GM23338 (cell line): Measurements from ENCODE around the gene ENPP1. TPM values are rescaled to one million over a fixed set of nuclear protein-coding genes. Genes with fewer than 3 reads are reported as not detected.
A peak's percentile ranks its signal among the peaks of the same experiment; 100 is the strongest.

Experiments used
- ATAC-seq: fragments of 200-7000 bp; cut with Tn5 transposase; 3 replicates; pipeline ENCODE4 v1.9.1; 2020
- DNase-seq: peaks from one replicate; pipeline ENCODE4 v3.0.0-alpha.2; 2015; ENCODE audit warnings: low spot score
- H2AFZ ChIP-seq: fragments of 200-600 bp; sonication (generic); 2 replicates; pipeline ENCODE4 v1.8.0; 2016; ENCODE audit warnings: antibody characterized with exemption, mild to moderate bottlenecking, moderate library complexity
- H3F3A ChIP-seq: fragments of 200-600 bp; sonication (generic); replicated peaks from 2 replicates; pipeline ENCODE4 v1.8.0; 2017; ENCODE audit warnings: antibody characterized with exemption, mixed run types, low read depth
- H3K27ac ChIP-seq: fragments of 200-600 bp; sonication (generic); 2 replicates; pipeline ENCODE4 v1.6.1; 2016; ENCODE audit warnings: low read depth
- H3K27me3 ChIP-seq: fragments of 200-600 bp; sonication (generic); 2 replicates; pipeline ENCODE4 v1.8.0; 2016; ENCODE audit warnings: mild to moderate bottlenecking, mixed run types, moderate library complexity; ENCODE audit not compliant: insufficient read depth
- H3K36me3 ChIP-seq: fragments of 200-600 bp; sonication (generic); 2 replicates; pipeline ENCODE4 v1.8.0; 2016; ENCODE audit warnings: mild to moderate bottlenecking; ENCODE audit not compliant: insufficient read depth
- H3K4me1 ChIP-seq: fragments of 200-600 bp; sonication (generic); 2 replicates; pipeline ENCODE4 v1.8.0; 2016; ENCODE audit warnings: mild to moderate bottlenecking, moderate library complexity; ENCODE audit not compliant: insufficient read depth
- H3K4me2 ChIP-seq: fragments of 200-600 bp; sonication (generic); 2 replicates; pipeline ENCODE4 v1.7.1; 2017; ENCODE audit warnings: mixed run types
- H3K4me3 ChIP-seq: fragments of 200-600 bp; sonication (generic); 2 replicates; pipeline ENCODE4 v1.6.1; 2016; ENCODE audit warnings: mixed run types
- H3K79me2 ChIP-seq: fragments of 200-600 bp; sonication (generic); replicated peaks from 2 replicates; pipeline ENCODE4 v1.8.0; 2017; ENCODE audit warnings: mild to moderate bottlenecking; ENCODE audit not compliant: insufficient read depth
- H3K9me2 ChIP-seq: fragments of 200-600 bp; sonication (generic); 2 replicates; pipeline ENCODE4 v1.8.0; 2017; ENCODE audit not compliant: insufficient read depth
- H4K20me1 ChIP-seq: fragments of 200-600 bp; sonication (generic); replicated peaks from 2 replicates; pipeline ENCODE4 v1.8.0; 2017; ENCODE audit warnings: mild to moderate bottlenecking; ENCODE audit not compliant: insufficient read depth
- H3K27ac Mint-ChIP-seq: 2 replicates; pipeline ENCODE4 v1.8.0; 2020; ENCODE audit warnings: inconsistent platforms, mild to moderate bottlenecking, moderate library complexity, mixed read lengths
- H3K27me3 Mint-ChIP-seq: 3 replicates; pipeline ENCODE4 v1.8.0; 2022; ENCODE audit warnings: low read depth, mild to moderate bottlenecking, moderate library complexity, mixed read lengths, inconsistent platforms; ENCODE audit not compliant: insufficient read depth, poor library complexity
- H3K36me3 Mint-ChIP-seq: 3 replicates; pipeline ENCODE4 v1.8.0; 2021; ENCODE audit warnings: low read depth, mild to moderate bottlenecking, inconsistent platforms, moderate library complexity, mixed read lengths
- H3K4me1 Mint-ChIP-seq: 3 replicates; pipeline ENCODE4 v1.8.0; 2020; ENCODE audit warnings: mild to moderate bottlenecking, inconsistent platforms, mixed read lengths
- H3K4me3 Mint-ChIP-seq: 3 replicates; pipeline ENCODE4 v1.8.0; 2021; ENCODE audit warnings: moderate library complexity, mild to moderate bottlenecking, inconsistent platforms, mixed read lengths
- H3K9me3 Mint-ChIP-seq: 3 replicates; pipeline ENCODE4 v1.8.0; 2020; ENCODE audit warnings: moderate library complexity, mild to moderate bottlenecking, inconsistent platforms, mixed read lengths
- CREB1 ChIP-seq: fragments of 250-450 bp; sonication (Bioruptor Pico); IDR thresholded peaks from 2 replicates; pipeline ENCODE4 v1.5.0; 2020; ENCODE audit warnings: low read depth, mild to moderate bottlenecking, moderate library complexity
- CTCF ChIP-seq, 2 experiments: fragments of 200-600 bp in 1 of 2; sonication (generic) in 1 of 2; conservative IDR thresholded peaks; 2 replicates each; pipeline versions ENCODE4 v1.5.1 to v1.6.1; 2016 to 2017; ENCODE audit warnings: antibody characterized with exemption in 2 of 2, low read depth in 2 of 2, mild to moderate bottlenecking in 2 of 2, moderate library complexity in 1 of 2
- ETS1 ChIP-seq: IDR thresholded peaks from 2 replicates; pipeline ENCODE4 v1.6.1; 2016; ENCODE audit warnings: antibody characterized with exemption
- EZH2 ChIP-seq: fragments of 200-600 bp; sonication (generic); IDR thresholded peaks from one replicate; pipeline ENCODE4 v1.8.0; 2017; ENCODE audit warnings: antibody characterized with exemption, mild to moderate bottlenecking, low read depth; ENCODE audit not compliant: unreplicated experiment
- EZH2phosphoT487 ChIP-seq: fragments of 200-600 bp; sonication (generic); IDR thresholded peaks from one replicate; pipeline ENCODE4 v1.8.1; 2018; ENCODE audit warnings: antibody characterized with exemption; ENCODE audit not compliant: unreplicated experiment
- JUNB ChIP-seq: IDR thresholded peaks from one replicate; pipeline ENCODE4 v1.6.1; 2016; ENCODE audit warnings: antibody characterized with exemption; ENCODE audit not compliant: unreplicated experiment
- NANOG ChIP-seq: IDR thresholded peaks from 2 replicates; pipeline ENCODE4 v1.6.1; 2016; ENCODE audit warnings: antibody characterized with exemption, borderline replicate concordance
- POLR2AphosphoS5 ChIP-seq: IDR thresholded peaks from 2 replicates; pipeline ENCODE4 v1.6.1; 2016; ENCODE audit warnings: antibody characterized with exemption, low read depth
- REST ChIP-seq: IDR thresholded peaks from one replicate; pipeline ENCODE4 v1.6.1; 2018; ENCODE audit warnings: antibody characterized with exemption; ENCODE audit not compliant: unreplicated experiment
- STAT1 ChIP-seq: IDR thresholded peaks from one replicate; pipeline ENCODE4 v1.6.1; 2016; ENCODE audit warnings: antibody characterized with exemption; ENCODE audit not compliant: unreplicated experiment
- ZNF114 ChIP-seq: fragments of 250-450 bp; sonication (Bioruptor Pico); IDR thresholded peaks from 2 replicates; pipeline ENCODE4 v1.5.0; 2020; ENCODE audit warnings: mild to moderate bottlenecking, moderate library complexity
- ZNF331 ChIP-seq: fragments of 250-450 bp; sonication (Bioruptor Pico); IDR thresholded peaks from 2 replicates; pipeline ENCODE4 v1.5.0; 2020; ENCODE audit warnings: low read depth, mild to moderate bottlenecking, moderate library complexity
- ZNF462 ChIP-seq: fragments of 250-450 bp; sonication (Bioruptor Pico); IDR thresholded peaks from 2 replicates; pipeline ENCODE4 v1.5.0; 2020; ENCODE audit warnings: mild to moderate bottlenecking, moderate library complexity
- polyA plus RNA-seq: library from polyadenylated mRNA; unstranded; fragments of >200 nt; fragmentation: Nextera tagmentation; extraction: Ambion mirVana; gene quantifications from 2 replicates; pipeline ENCODE4 v1.2.1, GENCODE V29; 2016
- total RNA-seq: library from RNA; depleted of rRNA; stranded (reverse); fragments of >200 nt; shearing (Covaris generic); gene quantifications from 2 replicates; pipeline ENCODE4 v1.2.3, GENCODE V29; 2014

The ENPP1 gene
- total and polyA plus RNA-seq, 2 experiments from 2014 or later: 17.3 to 46.9 TPM

GRCh38 chr6:131778169-131778568 is 29.7 kb upstream of the ENPP1 start:
- peaks cover 4% of the 10 kb centered on the region for H3K27me3 Mint-ChIP-seq
- no peak overlapping the region for H3K4me3 Mint-ChIP-seq
- Histone ChIP-seq H2AFZ (0 out of 2 replicates have a peak overlapping the region, but pooled peaks have one; percentile 47), H3K27me3 (no peaks in the 10 kb centered on the region), H3F3A (no peaks in the 10 kb centered on the region), H3K4me2 (no peak overlapping the region), H3K79me2 (no peaks in the 10 kb centered on the region), H3K27ac (no peak overlapping the region), H3K4me3 (no peak overlapping the region), H3K36me3 (no peaks in the 10 kb centered on the region), H3K9me2 (peaks cover 9% of the 10 kb centered on the region), H3K4me1 (no peaks in the 10 kb centered on the region), H4K20me1 (no peaks in the 10 kb centered on the region)
- DNase-seq (no peak), ATAC-seq (no peak)
- no peaks in the 10 kb centered on the region for H3K9me3 Mint-ChIP-seq
- H3K4me1 Mint-ChIP-seq: peaks cover 5% of the 10 kb centered on the region; the same call in 1 of the 3 replicates
- no peak for TF ChIP-seq ZNF331 (CRISPR knock-in tag)
- TF ChIP-seq ETS1: no peak
- no peak for TF ChIP-seq POLR2AphosphoS5
- no peak for TF ChIP-seq CREB1
- no peak for TF ChIP-seq ZNF462 (CRISPR knock-in tag)
- no peak for TF ChIP-seq EZH2
- no peak for TF ChIP-seq STAT1
- TF ChIP-seq EZH2phosphoT487: no peak
- no peak for TF ChIP-seq REST
- no peak for TF ChIP-seq JUNB
- no peak for TF ChIP-seq ZNF114 (CRISPR knock-in tag)
- no peak for TF ChIP-seq CTCF (conservative IDR thresholded peaks at IDR 0.05; ENCODE audit: low read depth in 2 of 2)
- no peak for TF ChIP-seq NANOG
- no peaks in the 10 kb centered on the region for H3K36me3 Mint-ChIP-seq
- H3K27ac Mint-ChIP-seq: no peak overlapping the region
